Neural crest cell (in vitro differentiated cells): ENCODE measurements around the gene SRSF1. TPM values are rescaled to one million over a fixed set of nuclear protein-coding genes. Genes with fewer than 3 reads are reported as not detected.
"Not testable (repeated sequence)": the region's sequence is repeated elsewhere in the genome, so short reads cannot be mapped to it uniquely, and the experiment has no call there.

ENCODE experiments used
- DNase-seq: peaks from one replicate; pipeline ENCODE4 v3.0.0; 2021; ENCODE audit warnings: low read depth, mixed read lengths, low spot score
- H3K27ac Mint-ChIP-seq: one replicate; pipeline ENCODE4 v1.8.0; 2021; ENCODE audit warnings: mild to moderate bottlenecking, mixed read lengths; ENCODE audit not compliant: unreplicated experiment
- H3K27me3 Mint-ChIP-seq: 2 replicates; pipeline ENCODE4 v1.8.0; 2021; ENCODE audit warnings: low read depth, mild to moderate bottlenecking, mixed read lengths
- H3K36me3 Mint-ChIP-seq: 2 replicates; pipeline ENCODE4 v1.8.0; 2021; ENCODE audit warnings: low read depth, mild to moderate bottlenecking, mixed read lengths
- H3K4me1 Mint-ChIP-seq: 2 replicates; pipeline ENCODE4 v1.8.0; 2021; ENCODE audit warnings: mixed read lengths
- H3K4me3 Mint-ChIP-seq: one replicate; pipeline ENCODE4 v1.8.0; 2021; ENCODE audit warnings: mild to moderate bottlenecking, mixed read lengths
- H3K9me3 Mint-ChIP-seq: 2 replicates; pipeline ENCODE4 v1.8.0; 2021; ENCODE audit warnings: mixed read lengths
- CTCF ChIP-seq: fragments of 200-600 bp; sonication (generic); conservative IDR thresholded peaks from 2 replicates; pipeline ENCODE4 v1.5.0; 2021; ENCODE audit warnings: antibody characterized with exemption, mild to moderate bottlenecking
- total RNA-seq: library from RNA; stranded (reverse); gene quantifications from 2 replicates; pipeline ENCODE4 v1.2.1, GENCODE V29; 2021

The SRSF1 gene
- total RNA-seq, 1 donor from 2014 or later, result 548 TPM

GRCh38 chr17:57963149-57963511 is 43.9 kb downstream of the SRSF1 start:
- H3K27me3 Mint-ChIP-seq, result no peaks in the 10 kb centered on the region
- H3K27ac Mint-ChIP-seq, result no peak overlapping the region
- H3K36me3 Mint-ChIP-seq, result peaks cover 2% of the 10 kb centered on the region
- no peak overlapping the region for H3K4me3 Mint-ChIP-seq
- no peaks in the 10 kb centered on the region for H3K9me3 Mint-ChIP-seq
- H3K4me1 Mint-ChIP-seq, result peaks cover 30% of the 10 kb centered on the region
- no peak for DNase-seq
- no peak for TF ChIP-seq CTCF

- peak overlapping the region; percentile 6 for H3K4me3 Mint-ChIP-seq
- H3K27ac Mint-ChIP-seq, result no peak overlapping the region
- no peak for DNase-seq
- H3K27me3 Mint-ChIP-seq, result no peaks in the 10 kb centered on the region
- TF ChIP-seq CTCF, result no peak
- peaks cover 2% of the 10 kb centered on the region for H3K36me3 Mint-ChIP-seq
- peaks cover 35% of the 10 kb centered on the region for H3K4me1 Mint-ChIP-seq
- no peaks in the 10 kb centered on the region for H3K9me3 Mint-ChIP-seq
These were observed 44.5 kb downstream of the SRSF1 start for GRCh38 chr17:57962279-57963148.

GRCh38 chr17:57959929-57960328 is 47.1 kb downstream of the SRSF1 start:
- H3K36me3 Mint-ChIP-seq, result peaks cover 2% of the 10 kb centered on the region
- no peaks in the 10 kb centered on the region for H3K9me3 Mint-ChIP-seq
- no peak for DNase-seq
- no peaks in the 10 kb centered on the region for H3K27me3 Mint-ChIP-seq
- H3K4me1 Mint-ChIP-seq, result peaks cover 39% of the 10 kb centered on the region
- no peak overlapping the region for H3K4me3 Mint-ChIP-seq
- no peak overlapping the region for H3K27ac Mint-ChIP-seq
- no peak for TF ChIP-seq CTCF

GRCh38 chr17:57958391-57958790 is 48.7 kb downstream of the SRSF1 start:
- peaks cover 43% of the 10 kb centered on the region for H3K4me1 Mint-ChIP-seq
- not testable (repeated sequence) for H3K27ac Mint-ChIP-seq, H3K36me3 Mint-ChIP-seq, H3K9me3 Mint-ChIP-seq, H3K4me3 Mint-ChIP-seq, H3K27me3 Mint-ChIP-seq, DNase-seq

- Mint-ChIP-seq H3K27me3 (no peaks in the 10 kb centered on the region), H3K4me3 (peak overlapping the region; percentile 76), H3K27ac (no peak overlapping the region), H3K4me1 (peaks cover 48% of the 10 kb centered on the region), H3K36me3 (peaks cover 2% of the 10 kb centered on the region), H3K9me3 (no peaks in the 10 kb centered on the region)
- DNase-seq, result no peak
- no peak for TF ChIP-seq CTCF
These were observed 49.2 kb downstream of the SRSF1 start for GRCh38 chr17:57957886-57958285.

- Mint-ChIP-seq H3K36me3 (peaks cover 2% of the 10 kb centered on the region), H3K4me1 (peaks cover 54% of the 10 kb centered on the region), H3K27me3 (no peaks in the 10 kb centered on the region), H3K4me3 (peak overlapping the region; percentile 96), H3K9me3 (no peaks in the 10 kb centered on the region), H3K27ac (peak overlapping the region; percentile 83)
- no peak for DNase-seq
- no peak for TF ChIP-seq CTCF
These were observed 49.8 kb downstream of the SRSF1 start for GRCh38 chr17:57957120-57957850.
